Sigmoid colon (tissue), 3 donors: ENCODE data around the gene CEND1.

Experiments used
- CTCF ChIP-seq, 4 experiments: fragments of 450-650 bp in 3 of 4; fragments of 200-600 bp in 1 of 4; IDR thresholded peaks; one replicate each; pipeline ENCODE4 v1.5.1; 2016 to 2019; ENCODE audit warnings: antibody characterized with exemption in 4 of 4, mild to moderate bottlenecking in 3 of 4, moderate library complexity in 2 of 4
- POLR2A ChIP-seq, 2 donors: fragments of 450-650 bp; IDR thresholded peaks; one replicate each; pipeline ENCODE4 v1.6.1; 2016; ENCODE audit warnings: antibody characterized with exemption in 2 of 2, mild to moderate bottlenecking in 2 of 2, moderate library complexity in 2 of 2

GRCh38 chr11:765802-766091, 24.1 kb downstream of the CEND1 start:
- no peak for TF ChIP-seq POLR2A (IDR thresholded peaks at IDR 0.05)
- TF ChIP-seq CTCF (IDR thresholded peaks at IDR 0.05), result no peak
